ENCODE measurements around the gene UGGT2.

DNA sequence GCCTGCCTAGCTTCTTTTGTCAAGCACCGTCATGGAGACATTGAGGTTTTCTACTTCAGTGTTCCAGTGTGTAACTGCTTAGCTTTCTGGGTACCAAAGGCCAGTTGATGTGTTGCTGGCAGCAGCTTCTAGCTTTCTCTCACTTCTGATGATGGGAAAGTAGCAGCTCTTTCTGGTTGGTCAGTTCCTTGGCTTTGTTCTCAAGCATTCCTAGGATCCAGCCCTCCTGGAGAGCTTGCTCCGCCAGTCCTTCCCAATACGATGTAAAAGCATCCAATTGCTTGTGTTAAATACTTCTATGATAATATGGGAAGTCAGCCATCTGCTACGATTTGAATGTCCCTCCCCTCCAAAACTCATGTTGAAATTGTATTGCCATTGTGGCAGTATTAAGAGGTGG lies 182.8 kb downstream of the UGGT2 start:
- no peak for TF ChIP-seq EP300 (IDR thresholded peaks at IDR 0.05)
- TF ChIP-seq, protein P1, sequence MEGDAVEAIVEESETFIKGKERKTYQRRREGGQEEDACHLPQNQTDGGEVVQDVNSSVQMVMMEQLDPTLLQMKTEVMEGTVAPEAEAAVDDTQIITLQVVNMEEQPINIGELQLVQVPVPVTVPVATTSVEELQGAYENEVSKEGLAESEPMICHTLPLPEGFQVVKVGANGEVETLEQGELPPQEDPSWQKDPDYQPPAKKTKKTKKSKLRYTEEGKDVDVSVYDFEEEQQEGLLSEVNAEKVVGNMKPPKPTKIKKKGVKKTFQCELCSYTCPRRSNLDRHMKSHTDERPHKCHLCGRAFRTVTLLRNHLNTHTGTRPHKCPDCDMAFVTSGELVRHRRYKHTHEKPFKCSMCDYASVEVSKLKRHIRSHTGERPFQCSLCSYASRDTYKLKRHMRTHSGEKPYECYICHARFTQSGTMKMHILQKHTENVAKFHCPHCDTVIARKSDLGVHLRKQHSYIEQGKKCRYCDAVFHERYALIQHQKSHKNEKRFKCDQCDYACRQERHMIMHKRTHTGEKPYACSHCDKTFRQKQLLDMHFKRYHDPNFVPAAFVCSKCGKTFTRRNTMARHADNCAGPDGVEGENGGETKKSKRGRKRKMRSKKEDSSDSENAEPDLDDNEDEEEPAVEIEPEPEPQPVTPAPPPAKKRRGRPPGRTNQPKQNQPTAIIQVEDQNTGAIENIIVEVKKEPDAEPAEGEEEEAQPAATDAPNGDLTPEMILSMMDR (IDR thresholded peaks at IDR 0.05): no peak
